HG03342 (cell line): ENCODE results near the gene TMEM45A.
"Not testable (repeated sequence)": the region's sequence is repeated elsewhere in the genome, so short reads cannot be mapped to it uniquely, and the experiment has no call there.

Experiments
- ATAC-seq: cut with Tn5 transposase; IDR thresholded peaks from one replicate; pipeline ENCODE4 v1.9.1; 2021; ENCODE audit warnings: mild to moderate bottlenecking, moderate library complexity; ENCODE audit not compliant: unreplicated experiment

Gene TMEM45A

GRCh38 chr3:100531093-100531492 lies 38.7 kb downstream of the TMEM45A start:
- no peak for ATAC-seq

- no peak for ATAC-seq
Measured at GRCh38 chr3:100532411-100532810, 40.0 kb downstream of the TMEM45A start.

- ATAC-seq, result no peak
Measured at GRCh38 chr3:100533176-100533575, 40.8 kb downstream of the TMEM45A start.

GRCh38 chr3:100535610-100535943 lies 43.2 kb downstream of the TMEM45A start:
- no peak for ATAC-seq

- no peak for ATAC-seq
Measured at GRCh38 chr3:100536093-100536492, 43.7 kb downstream of the TMEM45A start.

- peak; percentile 76 for ATAC-seq
Measured at GRCh38 chr3:100537646-100538338, 45.4 kb downstream of the TMEM45A start.

- ATAC-seq, result no peak
Measured at GRCh38 chr3:100538339-100538706, 45.9 kb downstream of the TMEM45A start.

GRCh38 chr3:100540791-100541334 lies 48.4 kb downstream of the TMEM45A start:
- no peak for ATAC-seq

GRCh38 chr3:100541428-100541827 lies 49.0 kb downstream of the TMEM45A start:
- not testable (repeated sequence) for ATAC-seq

- ATAC-seq, result no peak
Measured at GRCh38 chr3:100545371-100545770, 53.0 kb downstream of the TMEM45A start.

- ATAC-seq, result no peak
Measured at GRCh38 chr3:100546020-100546744, 53.8 kb downstream of the TMEM45A start.

GRCh38 chr3:100548053-100548452 lies 55.6 kb downstream of the TMEM45A start:
- no peak for ATAC-seq

- ATAC-seq, result no peak
Measured at GRCh38 chr3:100553618-100554372, 61.4 kb downstream of the TMEM45A start.

GRCh38 chr3:100554373-100554676 lies 61.9 kb downstream of the TMEM45A start:
- ATAC-seq, result no peak

- no peak for ATAC-seq
Measured at GRCh38 chr3:100556673-100557310, 64.4 kb downstream of the TMEM45A start.

GRCh38 chr3:100558233-100558632 lies 65.8 kb downstream of the TMEM45A start:
- no peak for ATAC-seq

- no peak for ATAC-seq
Measured at GRCh38 chr3:100560426-100560825, 68.0 kb downstream of the TMEM45A start.

- ATAC-seq, result no peak
Measured at GRCh38 chr3:100561459-100562158, 69.2 kb downstream of the TMEM45A start.

- ATAC-seq, result no peak
Measured at GRCh38 chr3:100562224-100562857, 69.9 kb downstream of the TMEM45A start.

- ATAC-seq, result no peak
Measured at GRCh38 chr3:100563228-100563627, 70.8 kb downstream of the TMEM45A start.
